ENCODE measurements around the gene GRIA3.

DNA sequence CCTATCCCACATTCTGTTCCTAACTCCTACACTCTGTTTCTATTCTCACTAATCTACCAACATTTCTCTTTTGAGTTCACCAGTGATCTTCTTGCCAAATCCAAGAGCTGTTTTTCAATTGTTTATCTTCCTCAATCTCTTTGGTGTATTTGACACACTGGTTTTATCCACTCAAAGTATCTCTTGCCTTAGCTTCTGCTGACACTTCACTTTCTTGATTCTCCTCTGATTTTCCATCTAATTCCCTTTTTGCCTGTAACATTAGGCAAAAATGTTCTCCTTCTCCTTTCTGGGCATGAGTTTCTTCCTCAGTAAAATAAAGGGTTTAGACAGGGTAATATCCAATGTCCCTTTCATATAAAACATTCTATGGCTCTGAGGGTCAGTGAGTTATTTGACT is 26.2 kb downstream of the GRIA3 start:
- TF ChIP-seq, protein P1, sequence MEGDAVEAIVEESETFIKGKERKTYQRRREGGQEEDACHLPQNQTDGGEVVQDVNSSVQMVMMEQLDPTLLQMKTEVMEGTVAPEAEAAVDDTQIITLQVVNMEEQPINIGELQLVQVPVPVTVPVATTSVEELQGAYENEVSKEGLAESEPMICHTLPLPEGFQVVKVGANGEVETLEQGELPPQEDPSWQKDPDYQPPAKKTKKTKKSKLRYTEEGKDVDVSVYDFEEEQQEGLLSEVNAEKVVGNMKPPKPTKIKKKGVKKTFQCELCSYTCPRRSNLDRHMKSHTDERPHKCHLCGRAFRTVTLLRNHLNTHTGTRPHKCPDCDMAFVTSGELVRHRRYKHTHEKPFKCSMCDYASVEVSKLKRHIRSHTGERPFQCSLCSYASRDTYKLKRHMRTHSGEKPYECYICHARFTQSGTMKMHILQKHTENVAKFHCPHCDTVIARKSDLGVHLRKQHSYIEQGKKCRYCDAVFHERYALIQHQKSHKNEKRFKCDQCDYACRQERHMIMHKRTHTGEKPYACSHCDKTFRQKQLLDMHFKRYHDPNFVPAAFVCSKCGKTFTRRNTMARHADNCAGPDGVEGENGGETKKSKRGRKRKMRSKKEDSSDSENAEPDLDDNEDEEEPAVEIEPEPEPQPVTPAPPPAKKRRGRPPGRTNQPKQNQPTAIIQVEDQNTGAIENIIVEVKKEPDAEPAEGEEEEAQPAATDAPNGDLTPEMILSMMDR (IDR thresholded peaks at IDR 0.05), result no peak
- TF ChIP-seq POLR2A (IDR thresholded peaks at IDR 0.05), result no peak
